ENCODE measurements around the gene TMED10. TPM values are rescaled to one million over a fixed set of nuclear protein-coding genes. Genes with fewer than 3 reads are reported as not detected.

The TMED10 gene
- polyA plus RNA-seq, 1 of the 3 experiments (the other 2 are of a cell fraction), result 168 TPM

DNA sequence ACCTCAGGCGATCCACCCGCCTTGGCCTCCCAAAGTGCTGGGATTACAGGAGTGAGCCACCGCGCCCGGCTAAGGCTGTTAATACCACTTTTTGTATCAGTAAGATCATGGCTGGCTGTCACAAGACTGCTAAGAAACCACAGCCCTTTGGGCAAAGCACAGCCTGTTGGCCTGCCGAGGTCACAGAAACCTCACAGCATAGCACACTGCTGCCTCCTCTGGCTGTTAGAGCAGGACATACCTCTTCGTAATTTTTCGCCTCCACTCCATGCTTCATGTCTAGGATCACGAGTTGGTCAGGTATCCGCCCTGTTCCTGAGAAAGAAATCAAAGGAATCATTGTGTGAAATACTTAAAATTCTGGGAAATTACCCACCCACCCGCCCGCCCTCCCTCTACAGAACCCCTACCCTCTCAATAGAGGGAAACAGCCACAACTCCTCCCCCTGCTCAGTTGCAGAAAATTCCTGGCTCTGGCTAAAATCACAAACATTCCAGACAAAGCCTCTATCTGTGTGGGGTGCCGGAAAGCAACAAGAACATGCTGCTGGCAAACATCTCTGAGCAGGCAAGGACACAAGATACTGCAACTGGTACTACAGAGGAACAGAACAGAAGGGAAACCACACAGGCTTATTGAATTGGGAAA is 28.9 kb downstream of the TMED10 start:
- CTCF ChIA-PET, result interaction anchor here (1.0 to 1.5 kb wide), 2 partner anchors 146 to 156 kb away, joined by 3 read pairs; no protein-coding TSS in a partner anchor
- no peaks in the 10 kb centered on the region for H3K9me3 ChIP-seq
- H2AFZ ChIP-seq (ENCODE audit: low read depth), result no peak overlapping the region
- H4K20me1 ChIP-seq (ENCODE audit: insufficient read depth), result peaks cover 4% of the 10 kb centered on the region
- POLR2A ChIA-PET, result no interaction called here
- no peak overlapping the region for H3K4me2 ChIP-seq
- H3K4me1 ChIP-seq (ENCODE audit: control insufficient read depth in 1 of 2, insufficient read depth in 2 of 2, low read depth in 1 of 2, low read length in 1 of 2), result no peaks in the 10 kb centered on the region; a peak in 1 of 4 replicates
- peaks cover 32 to 36% of the 10 kb centered on the region in 2 experiments for H3K36me3 ChIP-seq (replicated peaks in 1 of 2; ENCODE audit: control insufficient read depth in 1 of 2, insufficient read depth in 2 of 2, low read length in 1 of 2)
- TF ChIP-seq YY1 (IDR thresholded peaks at IDR 0.05; ENCODE audit: low read depth), result no peak
- TF ChIP-seq NFIC (IDR thresholded peaks at IDR 0.05; ENCODE audit: borderline replicate concordance), result no peak
- TF ChIP-seq POLR2AphosphoS5 (IDR thresholded peaks at IDR 0.05; ENCODE audit: low read depth, low read length), result no peak
- no peak for TF ChIP-seq GATA2 (CRISPR knock-in tag; IDR thresholded peaks at IDR 0.05)
- TF ChIP-seq MEF2A (IDR thresholded peaks at IDR 0.05; ENCODE audit: borderline replicate concordance, low read depth), result no peak
- no peak for TF ChIP-seq EZH2phosphoT487 (IDR thresholded peaks at IDR 0.05; ENCODE audit: borderline replicate concordance, low read depth)
- TF ChIP-seq SMC3 (IDR thresholded peaks at IDR 0.05; ENCODE audit: low read depth, low read length), result no peak
- TF ChIP-seq ELF1 (IDR thresholded peaks at IDR 0.05), result no peak
- TF ChIP-seq NRF1 (IDR thresholded peaks at IDR 0.05; ENCODE audit: low read depth, low read length), result no peak
- no peak for TF ChIP-seq CHD2 (IDR thresholded peaks at IDR 0.05; ENCODE audit: low read length, partially characterized antibody)
- no peak for TF ChIP-seq TCF12 (IDR thresholded peaks at IDR 0.05)
- TF ChIP-seq, protein P1, sequence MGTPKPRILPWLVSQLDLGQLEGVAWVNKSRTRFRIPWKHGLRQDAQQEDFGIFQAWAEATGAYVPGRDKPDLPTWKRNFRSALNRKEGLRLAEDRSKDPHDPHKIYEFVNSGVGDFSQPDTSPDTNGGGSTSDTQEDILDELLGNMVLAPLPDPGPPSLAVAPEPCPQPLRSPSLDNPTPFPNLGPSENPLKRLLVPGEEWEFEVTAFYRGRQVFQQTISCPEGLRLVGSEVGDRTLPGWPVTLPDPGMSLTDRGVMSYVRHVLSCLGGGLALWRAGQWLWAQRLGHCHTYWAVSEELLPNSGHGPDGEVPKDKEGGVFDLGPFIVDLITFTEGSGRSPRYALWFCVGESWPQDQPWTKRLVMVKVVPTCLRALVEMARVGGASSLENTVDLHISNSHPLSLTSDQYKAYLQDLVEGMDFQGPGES (IDR thresholded peaks at IDR 0.05; ENCODE audit: low read depth, low read length), result no peak
- TF ChIP-seq TAF1 (IDR thresholded peaks at IDR 0.05; ENCODE audit: borderline replicate concordance, low read depth, low read length), result no peak
- TF ChIP-seq, protein P2, sequence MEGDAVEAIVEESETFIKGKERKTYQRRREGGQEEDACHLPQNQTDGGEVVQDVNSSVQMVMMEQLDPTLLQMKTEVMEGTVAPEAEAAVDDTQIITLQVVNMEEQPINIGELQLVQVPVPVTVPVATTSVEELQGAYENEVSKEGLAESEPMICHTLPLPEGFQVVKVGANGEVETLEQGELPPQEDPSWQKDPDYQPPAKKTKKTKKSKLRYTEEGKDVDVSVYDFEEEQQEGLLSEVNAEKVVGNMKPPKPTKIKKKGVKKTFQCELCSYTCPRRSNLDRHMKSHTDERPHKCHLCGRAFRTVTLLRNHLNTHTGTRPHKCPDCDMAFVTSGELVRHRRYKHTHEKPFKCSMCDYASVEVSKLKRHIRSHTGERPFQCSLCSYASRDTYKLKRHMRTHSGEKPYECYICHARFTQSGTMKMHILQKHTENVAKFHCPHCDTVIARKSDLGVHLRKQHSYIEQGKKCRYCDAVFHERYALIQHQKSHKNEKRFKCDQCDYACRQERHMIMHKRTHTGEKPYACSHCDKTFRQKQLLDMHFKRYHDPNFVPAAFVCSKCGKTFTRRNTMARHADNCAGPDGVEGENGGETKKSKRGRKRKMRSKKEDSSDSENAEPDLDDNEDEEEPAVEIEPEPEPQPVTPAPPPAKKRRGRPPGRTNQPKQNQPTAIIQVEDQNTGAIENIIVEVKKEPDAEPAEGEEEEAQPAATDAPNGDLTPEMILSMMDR (IDR thresholded peaks at IDR 0.05), result no peak
- no peak for TF ChIP-seq TEAD4 (IDR thresholded peaks at IDR 0.05; ENCODE audit: borderline replicate concordance, insufficient read depth)
- TF ChIP-seq SIN3A (IDR thresholded peaks at IDR 0.05; ENCODE audit: borderline replicate concordance, low read depth, low read length), result no peak
- TF ChIP-seq, protein P3, sequence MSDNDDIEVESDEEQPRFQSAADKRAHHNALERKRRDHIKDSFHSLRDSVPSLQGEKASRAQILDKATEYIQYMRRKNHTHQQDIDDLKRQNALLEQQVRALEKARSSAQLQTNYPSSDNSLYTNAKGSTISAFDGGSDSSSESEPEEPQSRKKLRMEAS (IDR thresholded peaks at IDR 0.05; ENCODE audit: low read depth), result no peak
- TF ChIP-seq JUND (IDR thresholded peaks at IDR 0.05), result no peak
- no peak for TF ChIP-seq FOXM1 (IDR thresholded peaks at IDR 0.05; ENCODE audit: low read depth)
- no peak for TF ChIP-seq EP300 (IDR thresholded peaks at IDR 0.05; ENCODE audit: borderline replicate concordance in 1 of 2, low read depth in 1 of 2, low read length in 1 of 2)
- H3K9ac ChIP-seq, result no peak overlapping the region
- DNase-seq, result no peak
- no peak overlapping the region for H3K4me3 ChIP-seq (ENCODE audit: low read depth in 2 of 2, low read length in 1 of 2)
- H3K27ac ChIP-seq (ENCODE audit: low read depth in 2 of 2, low read length in 1 of 2), result peak overlapping the region in 1 of 2 experiments; percentile 18; a peak in 1 of 4 replicates
- no peaks in the 10 kb centered on the region for H3K27me3 ChIP-seq (ENCODE audit: insufficient read depth)
- no peaks in the 10 kb centered on the region for H3K9me2 ChIP-seq
- H3F3A ChIP-seq (replicated peaks; ENCODE audit: insufficient read depth), result no peaks in the 10 kb centered on the region
- 91% methylated on average over 12 of the region's 13 CpGs for WGBS (ENCODE audit: low lambda C conversion rate)
- peaks cover 48% of the 10 kb centered on the region for H3K79me2 ChIP-seq (ENCODE audit: insufficient read depth)
